HEK293T (cell line): ENCODE results near the gene TRIM38.
"Not testable (repeated sequence)": the region's sequence is repeated elsewhere in the genome, so short reads cannot be mapped to it uniquely, and the experiment has no call there.

Experiments
- ARNT ChIP-seq: fragments of 450-650 bp; IDR thresholded peaks from 2 replicates; pipeline ENCODE4 v1.6.1; 2017; ENCODE audit warnings: mild to moderate bottlenecking
- BHLHE40 ChIP-seq: fragments of 450-650 bp; IDR thresholded peaks from 2 replicates; pipeline ENCODE4 v1.6.1; 2016; ENCODE audit warnings: mild to moderate bottlenecking, moderate library complexity, borderline replicate concordance
- CTBP1 ChIP-seq: fragments of 450-650 bp; IDR thresholded peaks from 2 replicates; pipeline ENCODE4 v1.6.1; 2016; ENCODE audit warnings: borderline replicate concordance
- ELF4 ChIP-seq: fragments of 450-650 bp; IDR thresholded peaks from 2 replicates; pipeline ENCODE4 v1.6.1; 2017; ENCODE audit warnings: antibody characterized with exemption
- FOXA1 ChIP-seq: fragments of 450-650 bp; IDR thresholded peaks from 2 replicates; pipeline ENCODE4 v1.6.1; 2016; ENCODE audit warnings: mild to moderate bottlenecking
- FOXK2 ChIP-seq: fragments of 450-650 bp; IDR thresholded peaks from 2 replicates; pipeline ENCODE4 v1.6.1; 2016; ENCODE audit warnings: mild to moderate bottlenecking
- FOXM1 ChIP-seq: fragments of 450-650 bp; IDR thresholded peaks from 2 replicates; pipeline ENCODE4 v1.6.1; 2017; ENCODE audit warnings: mild to moderate bottlenecking, borderline replicate concordance
- L3MBTL2 ChIP-seq: fragments of 450-650 bp; conservative IDR thresholded peaks from 2 replicates; pipeline ENCODE4 v1.6.1; 2016; ENCODE audit warnings: mild to moderate bottlenecking
- LEF1 ChIP-seq: fragments of 450-650 bp; IDR thresholded peaks from 2 replicates; pipeline ENCODE4 v1.6.1; 2017; ENCODE audit warnings: mild to moderate bottlenecking, borderline replicate concordance
- NFRKB ChIP-seq: fragments of 450-650 bp; IDR thresholded peaks from 2 replicates; pipeline ENCODE4 v1.6.1; 2016; ENCODE audit warnings: mild to moderate bottlenecking, moderate library complexity
- SP1 ChIP-seq: fragments of 450-650 bp; IDR thresholded peaks from 2 replicates; pipeline ENCODE4 v1.6.1; 2017
- SUZ12 ChIP-seq: fragments of 450-650 bp; IDR thresholded peaks from 2 replicates; pipeline ENCODE4 v1.6.1; 2016; ENCODE audit warnings: mild to moderate bottlenecking
- TARDBP ChIP-seq: fragments of 450-650 bp; IDR thresholded peaks from 2 replicates; pipeline ENCODE4 v1.6.1; 2016
- TF ChIP-seq, protein P1 (sequence below): fragments of 450-650 bp; IDR thresholded peaks from 2 replicates; pipeline ENCODE4 v1.6.1; 2016

DNA sequence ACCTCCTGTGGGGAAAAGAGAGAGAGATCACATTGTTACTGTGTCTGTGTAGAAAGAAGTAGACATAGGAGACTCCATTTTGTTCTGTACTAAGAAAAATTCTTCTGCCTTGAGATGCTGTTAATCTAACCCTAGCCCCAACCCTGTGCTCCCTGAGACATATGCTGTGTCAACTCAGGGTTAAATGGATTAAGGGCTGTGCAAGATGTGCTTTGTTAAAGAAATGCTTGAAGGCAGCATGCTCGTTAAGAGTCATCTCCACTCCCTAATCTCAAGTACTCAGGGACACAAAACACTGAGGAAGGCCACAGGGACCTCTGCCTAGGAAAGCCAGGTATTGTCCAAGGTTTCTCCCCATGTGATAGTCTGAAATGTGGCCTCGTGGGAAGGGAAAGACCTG is 36.6 kb downstream of the TRIM38 start:
- not testable (repeated sequence) for TF ChIP-seq FOXA1, ARNT, NFRKB, BHLHE40, FOXM1, SUZ12, FOXK2, SP1, ELF4, TARDBP, CTBP1, LEF1, L3MBTL2
- TF ChIP-seq, protein P1, sequence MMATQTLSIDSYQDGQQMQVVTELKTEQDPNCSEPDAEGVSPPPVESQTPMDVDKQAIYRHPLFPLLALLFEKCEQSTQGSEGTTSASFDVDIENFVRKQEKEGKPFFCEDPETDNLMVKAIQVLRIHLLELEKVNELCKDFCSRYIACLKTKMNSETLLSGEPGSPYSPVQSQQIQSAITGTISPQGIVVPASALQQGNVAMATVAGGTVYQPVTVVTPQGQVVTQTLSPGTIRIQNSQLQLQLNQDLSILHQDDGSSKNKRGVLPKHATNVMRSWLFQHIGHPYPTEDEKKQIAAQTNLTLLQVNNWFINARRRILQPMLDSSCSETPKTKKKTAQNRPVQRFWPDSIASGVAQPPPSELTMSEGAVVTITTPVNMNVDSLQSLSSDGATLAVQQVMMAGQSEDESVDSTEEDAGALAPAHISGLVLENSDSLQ, result not testable (repeated sequence)
